H9 (cell line): ENCODE measurements around the gene CCL25. TPM values are rescaled to one million over a fixed set of nuclear protein-coding genes. Genes with fewer than 3 reads are reported as not detected.

ENCODE experiments used
- DNase-seq: peaks from one replicate; pipeline ENCODE4 v3.0.0-alpha.2; 2017
- H2AFZ ChIP-seq: one replicate; pipeline ENCODE4 v1.6.1; 2013; ENCODE audit warnings: mild to moderate bottlenecking, low read length, control low read depth, moderate library complexity
- H2AK5ac ChIP-seq: 2 replicates; pipeline ENCODE4 v1.6.1; 2013; ENCODE audit warnings: low read length, control low read depth, mixed read lengths; ENCODE audit not compliant: insufficient read length
- H2BK120ac ChIP-seq: one replicate; pipeline ENCODE4 v1.6.1; 2013; ENCODE audit warnings: low read depth, mild to moderate bottlenecking, low read length, control low read depth, inconsistent platforms; ENCODE audit not compliant: poor library complexity, severe bottlenecking
- H2BK12ac ChIP-seq: 2 replicates; pipeline ENCODE4 v1.6.1; 2013; ENCODE audit warnings: low read length, control low read depth, mixed read lengths, low read depth; ENCODE audit not compliant: insufficient read length
- H2BK15ac ChIP-seq: 2 replicates; pipeline ENCODE4 v1.6.1; 2013; ENCODE audit warnings: low read depth, low read length, control low read depth
- H2BK20ac ChIP-seq: one replicate; pipeline ENCODE4 v1.6.1; 2013; ENCODE audit warnings: low read depth, mild to moderate bottlenecking, low read length, control low read depth, inconsistent platforms; ENCODE audit not compliant: poor library complexity, severe bottlenecking
- H2BK5ac ChIP-seq: 2 replicates; pipeline ENCODE4 v1.6.1; 2013; ENCODE audit warnings: low read length, control low read depth, mixed read lengths; ENCODE audit not compliant: insufficient read length
- H3K14ac ChIP-seq: 2 replicates; pipeline ENCODE4 v1.6.1; 2013; ENCODE audit warnings: low read length, control low read depth; ENCODE audit not compliant: insufficient read depth
- H3K18ac ChIP-seq: 2 replicates; pipeline ENCODE4 v1.6.1; 2013; ENCODE audit warnings: low read depth, mild to moderate bottlenecking, mixed read lengths, low read length, control low read depth; ENCODE audit not compliant: insufficient read length
- H3K23ac ChIP-seq: 2 replicates; pipeline ENCODE4 v1.6.1; 2013; ENCODE audit warnings: low read length, control low read depth, mixed read lengths, low read depth; ENCODE audit not compliant: insufficient read length
- H3K23me2 ChIP-seq: 2 replicates; pipeline ENCODE4 v1.6.1; 2013; ENCODE audit warnings: low read depth, mild to moderate bottlenecking, mixed read lengths, low read length, control low read depth; ENCODE audit not compliant: insufficient read length, poor library complexity, severe bottlenecking
- H3K27ac ChIP-seq: 2 replicates; pipeline ENCODE4 v1.5.1; 2013; ENCODE audit warnings: low read length, control low read depth, mixed read lengths, low read depth; ENCODE audit not compliant: insufficient read length
- H3K27me3 ChIP-seq: 2 replicates; pipeline ENCODE4 v1.6.1; 2013; ENCODE audit warnings: low read length, control low read depth, inconsistent platforms; ENCODE audit not compliant: insufficient read depth
- H3K4ac ChIP-seq: 2 replicates; pipeline ENCODE4 v1.6.1; 2013; ENCODE audit warnings: low read depth, mild to moderate bottlenecking, control low read depth, inconsistent platforms, low read length, moderate library complexity
- H3K4me1 ChIP-seq: 2 replicates; pipeline ENCODE4 v1.6.1; 2013; ENCODE audit warnings: low read length, control low read depth, inconsistent platforms; ENCODE audit not compliant: insufficient read depth
- H3K4me2 ChIP-seq: 2 replicates; pipeline ENCODE4 v1.6.1; 2013; ENCODE audit warnings: low read length, control low read depth, mixed read lengths; ENCODE audit not compliant: insufficient read length, insufficient read depth
- H3K56ac ChIP-seq: 2 replicates; pipeline ENCODE4 v1.6.1; 2013; ENCODE audit warnings: low read depth, mild to moderate bottlenecking, mixed read lengths, low read length, control low read depth; ENCODE audit not compliant: insufficient read length
- H3K79me1 ChIP-seq: 2 replicates; pipeline ENCODE4 v1.6.1; 2013; ENCODE audit warnings: low read depth, mild to moderate bottlenecking, moderate library complexity, low read length, control low read depth, inconsistent platforms; ENCODE audit not compliant: insufficient read depth, poor library complexity, severe bottlenecking
- H3K79me2 ChIP-seq: 2 replicates; pipeline ENCODE4 v1.6.1; 2013; ENCODE audit warnings: low read length, control low read depth, inconsistent platforms; ENCODE audit not compliant: insufficient read depth
- H3K9ac ChIP-seq: 2 replicates; pipeline ENCODE4 v1.6.1; 2013; ENCODE audit warnings: low read length, control low read depth, mixed read lengths; ENCODE audit not compliant: insufficient read length; ENCODE audit errors: extremely low read depth
- H3K9me3 ChIP-seq: one replicate; pipeline ENCODE4 v1.6.1; 2013; ENCODE audit warnings: low read depth, low read length, inconsistent platforms; ENCODE audit not compliant: control insufficient read depth
- H3T11ph ChIP-seq: one replicate; pipeline ENCODE4 v1.6.1; 2013; ENCODE audit warnings: mild to moderate bottlenecking, low read length, control low read depth, inconsistent platforms
- H4K20me1 ChIP-seq: one replicate; pipeline ENCODE4 v1.6.1; 2013; ENCODE audit not compliant: control insufficient read depth, insufficient read length, insufficient read depth
- H4K5ac ChIP-seq: 2 replicates; pipeline ENCODE4 v1.6.1; 2013; ENCODE audit warnings: low read depth, mild to moderate bottlenecking, mixed read lengths, low read length, control low read depth; ENCODE audit not compliant: insufficient read length
- H4K8ac ChIP-seq: replicated peaks from 2 replicates; pipeline ENCODE4 v1.6.1; 2013; ENCODE audit warnings: low read length, control low read depth, mixed read lengths, low read depth; ENCODE audit not compliant: insufficient read length
- H4K91ac ChIP-seq: 2 replicates; pipeline ENCODE4 v1.6.1; 2013; ENCODE audit warnings: low read depth, mild to moderate bottlenecking, moderate library complexity, mixed read lengths, low read length, control low read depth; ENCODE audit not compliant: insufficient read length
- H3K27ac Mint-ChIP-seq, 3 experiments: 2 replicates in 2 of 3; 3 replicates in 1 of 3; pipeline ENCODE4 v1.8.0; 2020 to 2021; ENCODE audit warnings: mixed read lengths in 3 of 3, mild to moderate bottlenecking in 1 of 3, moderate library complexity in 1 of 3
- H3K27me3 Mint-ChIP-seq: 2 replicates; pipeline ENCODE4 v1.8.0; 2021; ENCODE audit warnings: low read depth, mild to moderate bottlenecking, moderate library complexity, mixed read lengths
- H3K36me3 Mint-ChIP-seq, 3 experiments: 2 replicates in 2 of 3; 3 replicates in 1 of 3; pipeline ENCODE4 v1.8.0; 2020 to 2021; ENCODE audit warnings: low read depth in 3 of 3, mixed read lengths in 3 of 3; ENCODE audit not compliant: insufficient read depth in 1 of 3
- H3K4me1 Mint-ChIP-seq, 2 experiments: 2 replicates each; pipeline ENCODE4 v1.8.0; 2020; ENCODE audit warnings: mixed read lengths in 2 of 2
- H3K4me3 Mint-ChIP-seq, 2 experiments: 2 replicates in 1 of 2; 3 replicates in 1 of 2; pipeline ENCODE4 v1.8.0; 2020 to 2021; ENCODE audit warnings: mild to moderate bottlenecking in 2 of 2, mixed read lengths in 2 of 2, moderate library complexity in 1 of 2
- H3K9me3 Mint-ChIP-seq, 2 experiments: 2 replicates in 1 of 2; 3 replicates in 1 of 2; pipeline ENCODE4 v1.8.0; 2020; ENCODE audit warnings: mild to moderate bottlenecking in 2 of 2, mixed read lengths in 2 of 2, moderate library complexity in 1 of 2
- WGBS: extraction: QIAGEN DNeasy Blood & Tissue Kit; methylation state at CpG from one replicate; pipeline ENCODE4 v1.1.7; 2013; ENCODE audit warnings: missing lambda C conversion rate, low lambda C conversion rate, mixed read lengths; ENCODE audit not compliant: insufficient read length; ENCODE audit errors: extremely low coverage; 5-methylcytosine and 5-hydroxymethylcytosine counted together
- total RNA-seq: library from RNA; stranded (reverse); gene quantifications from 2 replicates; pipeline ENCODE4 v1.2.1, GENCODE V29; 2021
- TF ChIP-seq, protein P1 (sequence below): fragments of 200-600 bp; sonication (generic); conservative IDR thresholded peaks from 3 replicates; pipeline ENCODE4 v1.8.0; 2021; ENCODE audit warnings: antibody characterized with exemption, mild to moderate bottlenecking

CCL25 gene
- total RNA-seq, 1 experiment from 2014 or later = not detected

DNA sequence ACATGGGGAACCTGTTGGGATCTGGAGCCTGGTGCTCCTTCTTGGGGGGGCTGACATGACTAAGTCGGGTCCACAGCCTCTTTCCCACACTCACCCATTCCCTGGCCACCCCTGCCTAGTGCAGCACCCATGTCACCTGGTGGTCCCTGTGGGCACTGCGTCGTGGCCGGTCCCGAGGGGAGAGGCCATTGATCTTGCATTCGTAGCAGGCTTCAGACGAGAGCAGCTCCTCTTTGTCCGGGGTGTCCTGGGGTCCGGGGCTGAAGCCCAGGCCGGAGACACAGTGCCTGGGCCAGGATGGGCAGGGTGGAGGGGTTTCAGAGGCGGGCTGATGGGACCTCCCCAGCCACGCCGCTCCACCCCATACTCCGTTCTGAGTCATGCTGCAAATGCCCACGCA, 19.4 kb downstream of the CCL25 start:
- Histone ChIP-seq H3K23ac (no peak overlapping the region), H3K79me1 (no peaks in the 10 kb centered on the region), H3K9me3 (no peaks in the 10 kb centered on the region), H3T11ph (no peak overlapping the region), H3K4me2 (no peak overlapping the region), H3K18ac (no peak overlapping the region), H3K56ac (no peak overlapping the region), H2BK15ac (no peak overlapping the region), H2BK20ac (no peak overlapping the region), H2BK12ac (no peak overlapping the region), H3K4me1 (no peaks in the 10 kb centered on the region), H2BK5ac (no peak overlapping the region), H2BK120ac (no peak overlapping the region), H3K14ac (no peak overlapping the region), H3K4ac (no peak overlapping the region), H4K91ac (no peak overlapping the region), H4K8ac (no peak overlapping the region), H3K9ac (no peak overlapping the region), H2AFZ (no peak overlapping the region), H3K27ac (no peak overlapping the region), H3K27me3 (no peaks in the 10 kb centered on the region), H3K23me2 (no peaks in the 10 kb centered on the region), H4K5ac (no peak overlapping the region), H3K79me2 (no peaks in the 10 kb centered on the region), H2AK5ac (no peak overlapping the region), H4K20me1 (no peaks in the 10 kb centered on the region)
- H3K27ac Mint-ChIP-seq = no peak overlapping the region
- H3K4me3 Mint-ChIP-seq = no peak overlapping the region
- no peaks in the 10 kb centered on the region for H3K4me1 Mint-ChIP-seq
- H3K27me3 Mint-ChIP-seq = 0 out of 2 replicates have a peak, but pooled peaks cover 2% of the 10 kb centered on the region
- no CpG with 5 or more reads among the region's 15 CpGs for WGBS
- peaks cover 46 to 56% (median 53%) of the 10 kb centered on the region in 3 experiments for H3K36me3 Mint-ChIP-seq
- TF ChIP-seq, protein P1, sequence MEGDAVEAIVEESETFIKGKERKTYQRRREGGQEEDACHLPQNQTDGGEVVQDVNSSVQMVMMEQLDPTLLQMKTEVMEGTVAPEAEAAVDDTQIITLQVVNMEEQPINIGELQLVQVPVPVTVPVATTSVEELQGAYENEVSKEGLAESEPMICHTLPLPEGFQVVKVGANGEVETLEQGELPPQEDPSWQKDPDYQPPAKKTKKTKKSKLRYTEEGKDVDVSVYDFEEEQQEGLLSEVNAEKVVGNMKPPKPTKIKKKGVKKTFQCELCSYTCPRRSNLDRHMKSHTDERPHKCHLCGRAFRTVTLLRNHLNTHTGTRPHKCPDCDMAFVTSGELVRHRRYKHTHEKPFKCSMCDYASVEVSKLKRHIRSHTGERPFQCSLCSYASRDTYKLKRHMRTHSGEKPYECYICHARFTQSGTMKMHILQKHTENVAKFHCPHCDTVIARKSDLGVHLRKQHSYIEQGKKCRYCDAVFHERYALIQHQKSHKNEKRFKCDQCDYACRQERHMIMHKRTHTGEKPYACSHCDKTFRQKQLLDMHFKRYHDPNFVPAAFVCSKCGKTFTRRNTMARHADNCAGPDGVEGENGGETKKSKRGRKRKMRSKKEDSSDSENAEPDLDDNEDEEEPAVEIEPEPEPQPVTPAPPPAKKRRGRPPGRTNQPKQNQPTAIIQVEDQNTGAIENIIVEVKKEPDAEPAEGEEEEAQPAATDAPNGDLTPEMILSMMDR = peak; percentile 38; the same call in 2 of the 3 replicates
- no peak for DNase-seq
- peaks cover 16 to 20% of the 10 kb centered on the region in 2 experiments for H3K9me3 Mint-ChIP-seq
